Dedifferentiated amniotic fluid mesenchymal stem cell (primary cell): ENCODE measurements around the gene CPNE5.
"Not testable (repeated sequence)": the region's sequence is repeated elsewhere in the genome, so short reads cannot be mapped to it uniquely, and the experiment has no call there.

ENCODE experiments used
- DNase-seq: peaks from one replicate; pipeline ENCODE4 v3.0.0-alpha.2; 2016; ENCODE audit errors: extremely low spot score

The CPNE5 gene

GRCh38 chr6:36815962-36816735 lies 23.1 kb downstream of the CPNE5 start:
- DNase-seq: no peak

- DNase-seq: no peak
These were observed 25.0 kb downstream of the CPNE5 start for GRCh38 chr6:36814249-36814648.

GRCh38 chr6:36813526-36813925 lies 25.7 kb downstream of the CPNE5 start:
- no peak for DNase-seq

- not testable (repeated sequence) for DNase-seq
These were observed 26.2 kb downstream of the CPNE5 start for GRCh38 chr6:36813047-36813446.

GRCh38 chr6:36809941-36810803 lies 29.1 kb downstream of the CPNE5 start:
- no peak for DNase-seq

- DNase-seq: no peak
These were observed 30.1 kb downstream of the CPNE5 start for GRCh38 chr6:36809156-36809555.

- DNase-seq: no peak
These were observed 30.6 kb downstream of the CPNE5 start for GRCh38 chr6:36808634-36809033.

- no peak for DNase-seq
These were observed 31.5 kb downstream of the CPNE5 start for GRCh38 chr6:36807750-36808149.

- no peak for DNase-seq
These were observed 32.1 kb downstream of the CPNE5 start for GRCh38 chr6:36807143-36807542.

- DNase-seq: no peak
These were observed 33.3 kb downstream of the CPNE5 start for GRCh38 chr6:36805917-36806316.

- DNase-seq: no peak
These were observed 34.0 kb downstream of the CPNE5 start for GRCh38 chr6:36805096-36805797.

GRCh38 chr6:36804563-36804962 lies 34.7 kb downstream of the CPNE5 start:
- no peak for DNase-seq

GRCh38 chr6:36803908-36804307 lies 35.3 kb downstream of the CPNE5 start:
- DNase-seq: no peak

- DNase-seq: no peak
These were observed 35.8 kb downstream of the CPNE5 start for GRCh38 chr6:36803482-36803881.

- DNase-seq: no peak
These were observed 38.8 kb downstream of the CPNE5 start for GRCh38 chr6:36800223-36801076.

- DNase-seq: no peak
These were observed 40.4 kb downstream of the CPNE5 start for GRCh38 chr6:36798852-36799251.

- no peak for DNase-seq
These were observed 41.6 kb downstream of the CPNE5 start for GRCh38 chr6:36797653-36798052.

GRCh38 chr6:36797055-36797454 lies 42.2 kb downstream of the CPNE5 start:
- no peak for DNase-seq

GRCh38 chr6:36794713-36795065 lies 44.6 kb downstream of the CPNE5 start:
- DNase-seq: no peak

- no peak for DNase-seq
These were observed 45.1 kb downstream of the CPNE5 start for GRCh38 chr6:36793913-36794712.
